KMS-11 (cell line): ENCODE data around the gene LAMA1.

Experiments used
- H2AFZ ChIP-seq: fragments of 200-600 bp; sonication (generic); 2 replicates; pipeline ENCODE4 v1.6.1; 2016; ENCODE audit warnings: antibody characterized with exemption, mixed run types, low read depth
- H3K27ac ChIP-seq: fragments of 200-600 bp; sonication (generic); 2 replicates; pipeline ENCODE4 v1.6.1; 2016; ENCODE audit warnings: mild to moderate bottlenecking, mixed run types
- H3K27me3 ChIP-seq: fragments of 200-600 bp; sonication (generic); 2 replicates; pipeline ENCODE4 v1.6.1; 2017; ENCODE audit warnings: mild to moderate bottlenecking, low read depth, mixed run types, moderate library complexity; ENCODE audit not compliant: insufficient read depth
- H3K36me3 ChIP-seq: fragments of 200-600 bp; sonication (generic); 2 replicates; pipeline ENCODE4 v1.6.1; 2017; ENCODE audit warnings: mild to moderate bottlenecking, mixed run types; ENCODE audit not compliant: insufficient read depth
- H3K4me1 ChIP-seq: fragments of 200-600 bp; sonication (generic); 2 replicates; pipeline ENCODE4 v1.6.1; 2016; ENCODE audit warnings: mild to moderate bottlenecking, low read depth, mixed run types; ENCODE audit not compliant: poor library complexity, severe bottlenecking
- H3K4me2 ChIP-seq: fragments of 200-600 bp; sonication (generic); 2 replicates; pipeline ENCODE4 v1.7.0; 2016; ENCODE audit warnings: mild to moderate bottlenecking, mixed run types
- H3K4me3 ChIP-seq: fragments of 200-600 bp; sonication (generic); IDR thresholded peaks from 2 replicates; pipeline ENCODE4 v1.6.1; 2017; ENCODE audit warnings: low read depth, low read length, mixed read lengths; ENCODE audit not compliant: insufficient read depth
- H3K79me2 ChIP-seq: fragments of 200-600 bp; sonication (generic); 2 replicates; pipeline ENCODE4 v1.6.1; 2016; ENCODE audit warnings: low read depth, mixed run types; ENCODE audit not compliant: insufficient read depth
- H3K9ac ChIP-seq: fragments of 200-600 bp; sonication (generic); 2 replicates; pipeline ENCODE4 v1.6.1; 2016; ENCODE audit warnings: mild to moderate bottlenecking, mixed run types
- H4K20me1 ChIP-seq: fragments of 200-600 bp; sonication (generic); 2 replicates; pipeline ENCODE4 v1.6.1; 2016; ENCODE audit warnings: mild to moderate bottlenecking, mixed run types; ENCODE audit not compliant: insufficient read depth
- CTCF ChIP-seq: fragments of 200-600 bp; sonication (generic); conservative IDR thresholded peaks from 2 replicates; pipeline ENCODE4 v1.6.1; 2017; ENCODE audit warnings: low read depth, mild to moderate bottlenecking, antibody characterized with exemption, low read length, moderate library complexity, mixed read lengths

Gene LAMA1

DNA sequence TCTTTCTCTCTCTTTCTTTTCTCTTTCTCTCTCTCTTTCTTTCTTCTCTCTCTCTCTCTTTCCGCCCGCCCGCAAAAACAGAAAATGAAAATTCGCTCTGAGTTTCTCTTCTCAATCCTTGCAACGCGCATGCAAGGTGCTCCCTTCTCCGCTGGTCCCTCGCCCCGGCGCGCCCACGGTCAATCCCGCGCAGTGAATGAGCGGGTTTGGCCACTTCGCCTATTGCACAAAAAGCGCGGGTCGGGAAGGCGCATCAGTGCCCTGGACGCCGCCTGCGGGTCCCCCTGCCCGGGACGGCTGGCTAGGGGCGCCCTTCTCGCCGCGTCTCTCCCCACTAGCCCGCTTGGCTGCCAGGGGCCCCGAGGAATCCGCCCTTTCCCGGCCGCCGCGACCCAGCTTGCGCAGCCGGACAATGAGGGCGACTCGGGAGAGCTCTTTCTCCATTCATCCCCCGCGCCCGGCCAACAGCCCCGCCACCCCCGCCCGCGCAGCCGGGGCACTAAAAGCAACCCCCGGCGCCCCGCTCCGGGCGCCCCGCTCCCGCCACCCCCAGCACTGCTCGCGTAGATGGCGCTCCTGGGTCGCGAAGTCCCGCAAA, 706 bp downstream of the LAMA1 start:
- Histone ChIP-seq H4K20me1 (no peaks in the 10 kb centered on the region), H3K4me3 (no peak overlapping the region), H3K27me3 (no peaks in the 10 kb centered on the region), H3K4me1 (no peaks in the 10 kb centered on the region), H3K79me2 (no peaks in the 10 kb centered on the region), H2AFZ (peak overlapping the region; percentile 82; the same call in 1 of the 2 replicates), H3K9ac (no peak overlapping the region), H3K4me2 (peak overlapping the region; percentile 82), H3K36me3 (no peaks in the 10 kb centered on the region), H3K27ac (no peak overlapping the region)
- no peak for TF ChIP-seq CTCF

- Histone ChIP-seq H3K4me2 (peak overlapping the region; percentile 82), H3K79me2 (no peaks in the 10 kb centered on the region), H3K9ac (no peak overlapping the region), H3K27ac (no peak overlapping the region), H3K36me3 (no peaks in the 10 kb centered on the region), H3K27me3 (no peaks in the 10 kb centered on the region), H4K20me1 (no peaks in the 10 kb centered on the region), H3K4me3 (no peak overlapping the region), H2AFZ (peak overlapping the region; percentile 82), H3K4me1 (no peaks in the 10 kb centered on the region)
- TF ChIP-seq CTCF, result no peak
Observed at GRCh38 chr18:7116001-7116730, 1.4 kb downstream of the LAMA1 start.

DNA sequence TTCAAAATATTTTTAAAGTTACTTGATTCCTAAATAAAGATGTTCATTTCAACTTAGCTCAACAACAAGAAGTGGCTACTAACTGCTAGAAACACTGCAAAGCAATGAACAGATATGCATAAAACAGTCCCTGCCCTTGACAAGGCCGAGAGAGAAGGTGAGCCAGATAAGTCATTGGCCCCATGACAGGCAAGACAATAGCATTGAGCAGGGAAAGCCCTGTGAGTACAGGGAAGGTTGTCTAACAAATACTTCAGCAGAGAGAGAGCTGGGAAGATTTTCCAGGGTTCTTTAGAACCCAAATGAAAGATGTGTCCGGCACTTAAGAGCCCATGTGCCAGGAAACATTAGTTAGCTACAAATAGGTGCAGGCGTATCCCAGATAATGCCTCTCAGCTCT, 4.7 kb downstream of the LAMA1 start:
- Histone ChIP-seq H3K4me2 (no peak overlapping the region), H3K27ac (no peak overlapping the region), H2AFZ (no peak overlapping the region), H3K9ac (no peak overlapping the region), H3K36me3 (no peaks in the 10 kb centered on the region), H3K79me2 (no peaks in the 10 kb centered on the region), H3K27me3 (no peaks in the 10 kb centered on the region), H3K4me3 (no peak overlapping the region), H4K20me1 (no peaks in the 10 kb centered on the region), H3K4me1 (no peaks in the 10 kb centered on the region)
- no peak for TF ChIP-seq CTCF

- TF ChIP-seq CTCF, result no peak
- no peak overlapping the region for H3K9ac ChIP-seq
- H2AFZ ChIP-seq, result no peak overlapping the region
- no peak overlapping the region for H3K4me3 ChIP-seq
- H3K27ac ChIP-seq, result no peak overlapping the region
- H4K20me1 ChIP-seq, result no peaks in the 10 kb centered on the region
- no peaks in the 10 kb centered on the region for H3K79me2 ChIP-seq
- no peaks in the 10 kb centered on the region for H3K4me1 ChIP-seq
- no peak overlapping the region for H3K4me2 ChIP-seq
- no peaks in the 10 kb centered on the region for H3K36me3 ChIP-seq
- no peaks in the 10 kb centered on the region for H3K27me3 ChIP-seq
Observed at GRCh38 chr18:7111134-7111533, 6.5 kb downstream of the LAMA1 start.
